BLaER1 treated with 17β-estradiol and CSF1 and Interleukin-3, amounts not matched to agents 10 nM and 100 nM (cell line): ENCODE results near the gene DMAC2.

Experiments used
- H3K27ac ChIP-seq, 11 experiments: shearing (Covaris generic); formaldehyde crosslinking; 2 replicates each; pipeline ENCODE4 v1.8.1; 2022
- H3K27me3 ChIP-seq, 11 experiments: shearing (Covaris generic); formaldehyde crosslinking; 2 replicates each; pipeline ENCODE4 v1.8.1; 2022
- H3K36me3 ChIP-seq, 11 experiments: shearing (Covaris generic); formaldehyde crosslinking; 2 replicates each; pipeline ENCODE4 v1.8.1; 2022
- H3K4me1 ChIP-seq, 10 experiments: shearing (Covaris generic); formaldehyde crosslinking; 2 replicates each; pipeline ENCODE4 v1.8.1; 2022
- H3K4me2 ChIP-seq, 11 experiments: shearing (Covaris generic); formaldehyde crosslinking; 2 replicates each; pipeline ENCODE4 v1.8.1; 2022
- H3K4me3 ChIP-seq, 10 experiments: shearing (Covaris generic); formaldehyde crosslinking; 2 replicates each; pipeline ENCODE4 v1.8.1; 2022
- H3K9ac ChIP-seq, 11 experiments: shearing (Covaris generic); formaldehyde crosslinking; 2 replicates each; pipeline ENCODE4 v1.8.1; 2022
- H3K9me3 ChIP-seq, 11 experiments: shearing (Covaris generic); formaldehyde crosslinking; replicated peaks in 1 of 11; 2 replicates each; pipeline ENCODE4 v1.8.1; 2022
- H4K20me1 ChIP-seq, 11 experiments: shearing (Covaris generic); formaldehyde crosslinking; 2 replicates each; pipeline ENCODE4 v1.8.1; 2022
- Cebpa-rat ChIP-seq, 11 experiments: shearing (Covaris generic); IDR thresholded peaks; 2 replicates each; pipeline ENCODE4 v1.8.1; 2022

The DMAC2 gene

GRCh38 chr19:41422456-41422855, 17.3 kb downstream of the DMAC2 start:
- no peak for TF ChIP-seq Cebpa-rat (IDR thresholded peaks at IDR 0.05)
- Histone ChIP-seq H3K9ac (no peak overlapping the region; a peak in 1 of 22 replicates), H3K9me3 (no peaks in the 10 kb centered on the region), H3K4me2 (peak overlapping the region in 3 of 11 experiments; percentile 71 to 84 (median 76); a peak in 7 of 22 replicates), H4K20me1 (peaks cover 0 to 20% (median 0%) of the 10 kb centered on the region in 11 experiments; a peak in 2 of 22 replicates), H3K27me3 (no peaks in the 10 kb centered on the region), H3K27ac (peak overlapping the region in 3 of 11 experiments; percentile 3 to 83 (median 26); a peak in 4 of 22 replicates), H3K36me3 (peaks cover 68 to 93% (median 85%) of the 10 kb centered on the region in 11 experiments), H3K4me3 (no peak overlapping the region), H3K4me1 (peaks cover 23 to 91% (median 58%) of the 10 kb centered on the region in 10 experiments)

- peaks cover 0 to 20% (median 0%) of the 10 kb centered on the region in 11 experiments; a peak in 2 of 22 replicates for H4K20me1 ChIP-seq
- H3K27ac ChIP-seq, result peak overlapping the region in 4 of 11 experiments; percentile 79 to 85 (median 84); a peak in 5 of 22 replicates
- peak overlapping the region in 4 of 11 experiments; percentile 71 to 91 (median 80); a peak in 7 of 22 replicates for H3K4me2 ChIP-seq
- TF ChIP-seq Cebpa-rat (IDR thresholded peaks at IDR 0.05), result no peak
- H3K4me3 ChIP-seq, result no peak overlapping the region
- peaks cover 73 to 98% (median 89%) of the 10 kb centered on the region in 11 experiments for H3K36me3 ChIP-seq
- peaks cover 20 to 90% (median 54%) of the 10 kb centered on the region in 10 experiments for H3K4me1 ChIP-seq
- H3K9ac ChIP-seq, result peak overlapping the region in 2 of 11 experiments; percentile 64 to 70; a peak in 3 of 22 replicates
- H3K9me3 ChIP-seq, result no peaks in the 10 kb centered on the region
- no peaks in the 10 kb centered on the region for H3K27me3 ChIP-seq
Observed at GRCh38 chr19:41421973-41422372, 17.7 kb downstream of the DMAC2 start.

- H3K9ac ChIP-seq, result peak overlapping the region in 8 of 11 experiments; percentile 53 to 76 (median 68); a peak in 11 of 22 replicates
- TF ChIP-seq Cebpa-rat (IDR thresholded peaks at IDR 0.05), result no peak
- peak overlapping the region in 9 of 11 experiments; percentile 60 to 90 (median 83); a peak in 18 of 22 replicates for H3K27ac ChIP-seq
- no peaks in the 10 kb centered on the region for H3K9me3 ChIP-seq
- H3K36me3 ChIP-seq, result peaks cover 78 to 98% (median 94%) of the 10 kb centered on the region in 11 experiments
- H3K4me3 ChIP-seq, result no peak overlapping the region
- H3K4me1 ChIP-seq, result peaks cover 13 to 88% (median 50%) of the 10 kb centered on the region in 10 experiments
- H3K4me2 ChIP-seq, result peak overlapping the region in 9 of 11 experiments; percentile 45 to 91 (median 76); a peak in 15 of 22 replicates
- peaks cover 0 to 20% (median 0%) of the 10 kb centered on the region in 11 experiments; a peak in 2 of 22 replicates for H4K20me1 ChIP-seq
- no peaks in the 10 kb centered on the region for H3K27me3 ChIP-seq
Observed at GRCh38 chr19:41421314-41421713, 18.4 kb downstream of the DMAC2 start.

GRCh38 chr19:41420101-41420880, 19.4 kb downstream of the DMAC2 start:
- peak overlapping the region; percentile 40 to 91 (median 71) for H3K4me2 ChIP-seq
- H3K9me3 ChIP-seq, result no peaks in the 10 kb centered on the region
- H3K4me3 ChIP-seq, result peak overlapping the region in 2 of 10 experiments; percentile 24 to 48; a peak in 3 of 20 replicates
- H3K36me3 ChIP-seq, result peaks cover 72 to 98% (median 91%) of the 10 kb centered on the region in 11 experiments
- H3K9ac ChIP-seq, result peak overlapping the region in 10 of 11 experiments; percentile 34 to 76 (median 66); a peak in 18 of 22 replicates
- no peak for TF ChIP-seq Cebpa-rat (IDR thresholded peaks at IDR 0.05)
- peaks cover 15 to 85% (median 49%) of the 10 kb centered on the region in 10 experiments for H3K4me1 ChIP-seq
- H3K27me3 ChIP-seq, result no peaks in the 10 kb centered on the region
- H4K20me1 ChIP-seq, result peaks cover 0 to 13% (median 0%) of the 10 kb centered on the region in 11 experiments; a peak in 2 of 22 replicates
- peak overlapping the region; percentile 9 to 90 (median 80); a peak in 20 of 22 replicates for H3K27ac ChIP-seq

GRCh38 chr19:41416194-41416674, 23.5 kb downstream of the DMAC2 start:
- H3K4me2 ChIP-seq, result peak overlapping the region in 2 of 11 experiments; percentile 1 to 4; a peak in 1 of 22 replicates
- H3K27ac ChIP-seq, result peak overlapping the region in 3 of 11 experiments; percentile 10 to 41 (median 23); a peak in 3 of 22 replicates
- no peaks in the 10 kb centered on the region for H3K9me3 ChIP-seq
- peaks cover 47 to 87% (median 70%) of the 10 kb centered on the region in 10 experiments for H3K4me1 ChIP-seq
- no peak overlapping the region for H3K9ac ChIP-seq
- H3K36me3 ChIP-seq, result peaks cover 63 to 95% (median 77%) of the 10 kb centered on the region in 11 experiments
- no peaks in the 10 kb centered on the region for H3K27me3 ChIP-seq
- H4K20me1 ChIP-seq, result no peaks in the 10 kb centered on the region
- H3K4me3 ChIP-seq, result no peak overlapping the region
- no peak for TF ChIP-seq Cebpa-rat (IDR thresholded peaks at IDR 0.05)

- H3K27me3 ChIP-seq, result no peaks in the 10 kb centered on the region
- peak overlapping the region; percentile 34 to 91 (median 82) for H3K4me2 ChIP-seq
- H3K36me3 ChIP-seq, result peaks cover 60 to 95% (median 78%) of the 10 kb centered on the region in 11 experiments
- TF ChIP-seq Cebpa-rat (IDR thresholded peaks at IDR 0.05), result no peak
- peaks cover 48 to 87% (median 70%) of the 10 kb centered on the region in 10 experiments for H3K4me1 ChIP-seq
- H3K27ac ChIP-seq, result peak overlapping the region in 8 of 11 experiments; percentile 69 to 99 (median 94); a peak in 16 of 22 replicates
- H3K9me3 ChIP-seq, result no peaks in the 10 kb centered on the region
- H4K20me1 ChIP-seq, result no peaks in the 10 kb centered on the region
- H3K9ac ChIP-seq, result peak overlapping the region in 7 of 11 experiments; percentile 32 to 65 (median 43); a peak in 8 of 22 replicates
- H3K4me3 ChIP-seq, result 0 out of 20 replicates have a peak overlapping the region, but pooled peaks of 1 of the 10 experiments have one; percentile 15
Observed at GRCh38 chr19:41415154-41415571, 24.5 kb downstream of the DMAC2 start.

- Histone ChIP-seq H3K27me3 (no peaks in the 10 kb centered on the region), H4K20me1 (no peaks in the 10 kb centered on the region), H3K4me3 (peak overlapping the region in 2 of 10 experiments; percentile 15 to 23; a peak in 1 of 20 replicates), H3K36me3 (peaks cover 54 to 88% (median 71%) of the 10 kb centered on the region in 11 experiments), H3K27ac (peak overlapping the region in 9 of 11 experiments; percentile 15 to 99 (median 93); a peak in 17 of 22 replicates), H3K4me1 (peaks cover 50 to 87% (median 70%) of the 10 kb centered on the region in 10 experiments), H3K9ac (peak overlapping the region in 8 of 11 experiments; percentile 16 to 65 (median 49); a peak in 10 of 22 replicates), H3K4me2 (peak overlapping the region; percentile 34 to 91 (median 82)), H3K9me3 (no peaks in the 10 kb centered on the region)
- no peak for TF ChIP-seq Cebpa-rat (IDR thresholded peaks at IDR 0.05)
Observed at GRCh38 chr19:41414461-41414860, 25.3 kb downstream of the DMAC2 start.

- Histone ChIP-seq H4K20me1 (no peaks in the 10 kb centered on the region), H3K9me3 (no peaks in the 10 kb centered on the region), H3K36me3 (peaks cover 49 to 83% (median 66%) of the 10 kb centered on the region in 11 experiments), H3K4me1 (peaks cover 55 to 87% (median 72%) of the 10 kb centered on the region in 10 experiments), H3K27ac (peak overlapping the region in 9 of 11 experiments; percentile 15 to 99 (median 93); a peak in 17 of 22 replicates), H3K27me3 (no peaks in the 10 kb centered on the region), H3K9ac (peak overlapping the region in 8 of 11 experiments; percentile 21 to 65 (median 52); a peak in 15 of 22 replicates), H3K4me2 (peak overlapping the region; percentile 34 to 91 (median 82)), H3K4me3 (peak overlapping the region in 1 of 10 experiments; percentile 27; a peak in 1 of 20 replicates)
- TF ChIP-seq Cebpa-rat (IDR thresholded peaks at IDR 0.05), result no peak
Observed at GRCh38 chr19:41413947-41414346, 25.8 kb downstream of the DMAC2 start.
